K562 (cell line): Measurements from ENCODE around the gene SLC35D2. TPM values are rescaled to one million over a fixed set of nuclear protein-coding genes. Genes with fewer than 3 reads are reported as not detected.

ENCODE experiments used
- ATAC-seq: fragments of 200-7000 bp; cut with Tn5 transposase; 3 replicates; pipeline ENCODE4 v1.9.1; 2020; ENCODE audit warnings: moderate library complexity
- BruUV-seq: library from RNA; stranded (reverse); fragments of 400-500 nt; replicated peaks from 2 replicates; lab custom pipeline; 2021; lab: Mats Ljungman, UMichigan
- CTCF ChIA-PET: fragments of 300-600 bp; formaldehyde crosslinking; extraction: SDS; loops from one replicate; lab custom pipeline; 2021; ENCODE audit warnings: low intra/inter-chr PET ratio; lab: Yijun Ruan, JAX
- POLR2A ChIA-PET: fragments of 300-600, 350-650 bp; sonication (Branson Sonifier 250); formaldehyde crosslinking; extraction: SDS; loops from one replicate; lab custom pipeline; 2021; ENCODE audit warnings: antibody characterized with exemption, inconsistent platforms; lab: Yijun Ruan, JAX
- DNase-seq, 4 experiments: peaks; one replicate each; pipeline versions ENCODE4 v3.0.0 to v3.0.0-alpha.2; 2011 to 2018; ENCODE audit warnings: low spot score in 3 of 4, mixed read lengths in 3 of 4; ENCODE audit errors: extremely low read depth in 1 of 4
- FAIRE-seq: peaks from 2 replicates; lab custom pipeline; 2011; peaks lifted over from hg19 to GRCh38; lab: Jason Lieb, UNC
- H2AFZ ChIP-seq: 2 replicates; pipeline ENCODE4 v1.6.0; 2011; ENCODE audit warnings: low read depth, low read length, control low read depth, inconsistent platforms
- H3K27ac ChIP-seq: fragments of 200-600 bp; 3 replicates; pipeline ENCODE4 v1.8.0; 2011; ENCODE audit warnings: low read depth, mild to moderate bottlenecking, control low read depth, inconsistent platforms, low read length, moderate library complexity, mixed read lengths; ENCODE audit errors: extremely low read depth
- H3K27me3 ChIP-seq, 2 experiments: fragments of 300-600 bp in 1 of 2; 2 replicates in 1 of 2; 3 replicates in 1 of 2; pipeline versions ENCODE4 v1.6.0 to v1.8.0; 2011; ENCODE audit warnings: inconsistent platforms in 2 of 2, low read length in 2 of 2, mild to moderate bottlenecking in 1 of 2, mixed read lengths in 1 of 2, moderate library complexity in 1 of 2; ENCODE audit not compliant: control insufficient read depth in 2 of 2, insufficient read depth in 2 of 2
- H3K36me3 ChIP-seq: fragments of 300-600 bp; 3 replicates; pipeline ENCODE4 v1.8.0; 2011; ENCODE audit warnings: mild to moderate bottlenecking, low read length, inconsistent platforms; ENCODE audit not compliant: control insufficient read depth, insufficient read depth
- H3K4me1 ChIP-seq, 2 experiments: fragments of 200-600 bp in 1 of 2; replicated peaks in 1 of 2; 2 replicates in 1 of 2; 3 replicates in 1 of 2; pipeline versions ENCODE4 v1.5.1 to v1.8.0; 2011; ENCODE audit warnings: inconsistent platforms in 2 of 2, low read length in 2 of 2, mild to moderate bottlenecking in 1 of 2, mixed read lengths in 1 of 2, moderate library complexity in 1 of 2; ENCODE audit not compliant: control insufficient read depth in 2 of 2, insufficient read depth in 2 of 2
- H3K4me2 ChIP-seq: 2 replicates; pipeline ENCODE4 v1.6.1; 2011; ENCODE audit warnings: low read length, control low read depth, inconsistent platforms, mixed read lengths; ENCODE audit not compliant: insufficient read depth
- H3K4me3 ChIP-seq: fragments of 200-600 bp; sonication (generic), shearing (Covaris generic); 2 replicates; pipeline ENCODE4 v1.5.1; 2016; ENCODE audit warnings: control low read depth, inconsistent platforms
- H3K79me2 ChIP-seq: fragments of 200-600 bp; 3 replicates; pipeline ENCODE4 v1.8.0; 2011; ENCODE audit warnings: low read length, inconsistent platforms; ENCODE audit not compliant: control insufficient read depth, insufficient read depth
- H3K9ac ChIP-seq, 2 experiments: 2 replicates each; pipeline versions ENCODE4 v1.6.0 to v1.6.1; 2011; ENCODE audit warnings: low read depth in 2 of 2, low read length in 2 of 2, control low read depth in 1 of 2, inconsistent platforms in 1 of 2, mild to moderate bottlenecking in 1 of 2, mixed read lengths in 1 of 2; ENCODE audit not compliant: insufficient read depth in 1 of 2
- H3K9me1 ChIP-seq: one replicate; pipeline ENCODE4 v1.6.0; 2011; ENCODE audit warnings: inconsistent platforms, mild to moderate bottlenecking, low read length, moderate library complexity; ENCODE audit not compliant: control insufficient read depth, insufficient read depth
- H3K9me3 ChIP-seq: replicated peaks from 2 replicates; pipeline ENCODE4 v1.5.1; 2011; ENCODE audit warnings: low read depth, low read length, inconsistent platforms; ENCODE audit not compliant: control insufficient read depth, insufficient read depth
- H4K20me1 ChIP-seq: replicated peaks from 2 replicates; pipeline ENCODE4 v1.6.1; 2011; ENCODE audit warnings: low read length, inconsistent platforms, mixed read lengths; ENCODE audit not compliant: control insufficient read depth, insufficient read depth
- CBX8 ChIP-seq: fragments of 200-600 bp; sonication (generic); IDR thresholded peaks from 2 replicates; pipeline ENCODE4 v1.6.1; 2012; ENCODE audit warnings: borderline replicate concordance, mixed run types, low read depth, mild to moderate bottlenecking, moderate library complexity, mixed read lengths, low read length, control low read depth, inconsistent platforms; ENCODE audit not compliant: poor library complexity, severe bottlenecking; ENCODE audit errors: extremely low read depth
- DMBX1 ChIP-seq: fragments of 250-450 bp; sonication (Bioruptor Pico); IDR thresholded peaks from 2 replicates; pipeline ENCODE4 v1.8.0; 2022; ENCODE audit warnings: inconsistent platforms, mild to moderate bottlenecking, moderate library complexity, borderline replicate concordance
- GTF2A2 ChIP-seq: IDR thresholded peaks from 2 replicates; pipeline ENCODE4 v1.6.1; 2016; ENCODE audit warnings: mild to moderate bottlenecking, missing genetic modification characterization, missing compliant biosample characterization
- HDAC8 ChIP-seq: fragments of 450-650 bp; IDR thresholded peaks from 2 replicates; pipeline ENCODE4 v1.6.1; 2016; ENCODE audit warnings: mild to moderate bottlenecking, missing genetic modification characterization, moderate library complexity, missing compliant biosample characterization
- NBN ChIP-seq: fragments of 450-650 bp; IDR thresholded peaks from 2 replicates; pipeline ENCODE4 v1.6.1; 2016; ENCODE audit warnings: low read depth, mild to moderate bottlenecking
- NRF1 ChIP-seq, 2 experiments: fragments of 450-650 bp; IDR thresholded peaks in 1 of 2; conservative IDR thresholded peaks in 1 of 2; 2 replicates each; pipeline ENCODE4 v1.6.1; 2014; ENCODE audit warnings: mild to moderate bottlenecking in 2 of 2
- POLR2AphosphoS2 ChIP-seq: IDR thresholded peaks from 2 replicates; pipeline ENCODE4 v1.6.1; 2012; ENCODE audit warnings: low read length, improper control_type of control experiment
- SP1 ChIP-seq: sonication (generic); formaldehyde crosslinking; IDR thresholded peaks from 2 replicates; pipeline ENCODE4 v1.8.1; 2022; ENCODE audit warnings: mild to moderate bottlenecking, missing genetic modification reagents
- ZKSCAN1 ChIP-seq: fragments of 150-350 bp; IDR thresholded peaks from 2 replicates; pipeline ENCODE4 v1.6.1; 2016; ENCODE audit warnings: low read depth, low read length
- ZNF316 ChIP-seq: fragments of 450-650 bp; IDR thresholded peaks from 2 replicates; pipeline ENCODE4 v1.6.1; 2016
- ZNF408 ChIP-seq: fragments of 250-450 bp; sonication (Bioruptor Pico); IDR thresholded peaks from 2 replicates; pipeline ENCODE4 v1.4.0; 2020; ENCODE audit warnings: low read depth, mild to moderate bottlenecking, moderate library complexity
- ZNF766 ChIP-seq: fragments of 200-800 bp; sonication (Bioruptor generic); conservative IDR thresholded peaks from 2 replicates; pipeline ENCODE4 v1.6.1; 2016; ENCODE audit warnings: missing genetic modification characterization, missing compliant biosample characterization
- WGBS: fragments of 100-300 bp; shearing (Covaris generic); methylation state at CpG from one replicate; pipeline ENCODE4 v1.1.6; 2016; ENCODE audit warnings: low coverage, mixed read lengths; ENCODE audit not compliant: insufficient coverage; ENCODE audit errors: missing lambda C conversion rate; 5-methylcytosine and 5-hydroxymethylcytosine counted together
- in situ Hi-C: fragments of 300-500 bp; cut with MboI; formaldehyde crosslinking; loops from 4 replicates; pipeline ENCODE4 v1.15.0; 2018; ENCODE audit warnings: inconsistent platforms, mixed read lengths
- intact Hi-C: fragments of 100-400 bp; cut with micrococcal nuclease; formaldehyde crosslinking; loops from 2 replicates; pipeline ENCODE4 v1.14.2; 2022
- polyA plus RNA-seq, 8 experiments: library from polyadenylated mRNA; depleted of rRNA in 4 of 8; stranded (reverse) in 5 of 8; unstranded in 3 of 8; fragments of >200 nt; fragmentation: Nextera tagmentation in 2 of 8; fragmentation: Illumina TruSeq in 1 of 8; extraction: Ambion mirVana in 2 of 8; extraction: Trizol in 1 of 8; gene quantifications; 2 replicates each; pipeline versions ENCODE4 v1.2.1 to v1.2.3, GENCODE V29; 2011 to 2014; ENCODE audit warnings: inconsistent platforms in 1 of 8, missing spikeins in 1 of 8
- total RNA-seq, 7 experiments: library from RNA; depleted of rRNA in 6 of 7; stranded (reverse); fragments of >200 nt in 6 of 7; fragmentation: Illumina TruSeq in 2 of 7; extraction: Trizol in 2 of 7; gene quantifications; 2 replicates each; pipeline versions ENCODE4 v1.2.1 to v1.2.3, GENCODE V29; 2011 to 2021; ENCODE audit warnings: low replicate concordance in 1 of 7
- TF ChIP-seq, protein P1 (sequence below): IDR thresholded peaks from 2 replicates; pipeline ENCODE4 v1.6.1; 2011; ENCODE audit not compliant: insufficient read length; ENCODE audit errors: extremely low read depth

Gene SLC35D2
- total and polyA plus RNA-seq, 9 of the 15 experiments (the other 6 are each of a cell fraction or from before 2014, with no cell fraction given), result 2.9 to 14.9 (median 11.7) TPM

DNA sequence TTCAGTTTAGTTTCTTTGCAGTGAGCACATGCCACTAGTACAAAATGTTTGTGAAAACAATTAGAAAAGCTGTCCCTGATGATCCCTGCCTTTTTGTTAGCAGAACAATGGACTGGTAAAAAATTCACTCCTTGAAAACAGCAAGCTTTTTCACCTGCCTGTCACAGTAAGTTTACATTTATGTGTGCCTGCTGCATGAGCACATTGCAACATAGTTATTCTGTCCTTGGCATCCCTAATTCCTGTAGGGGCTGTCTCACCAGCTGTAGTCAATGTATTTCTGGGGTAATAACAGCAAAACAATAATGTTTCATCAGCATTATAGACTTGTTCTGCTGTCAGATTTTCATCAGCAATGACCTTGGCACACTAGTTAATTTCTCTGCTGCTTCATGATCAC, 46.2 kb upstream of the SLC35D2 start:
- no TSS peak for BruUV-seq
- H3K4me2 ChIP-seq, result no peak overlapping the region
- no peak for ATAC-seq
- H3K27ac ChIP-seq, result no peak overlapping the region
- H3K4me1 ChIP-seq, result peaks cover 0 to 5% of the 10 kb centered on the region in 2 experiments; a peak in 1 of 5 replicates
- intact Hi-C loops (no loop called here), in situ Hi-C loops (loop anchor here (25.0 kb wide), 1 partner anchor 233 kb away; the partner anchor contains the start of gene PRXL2C)
- peak overlapping the region; percentile 59; the same call in 1 of the 2 replicates for H2AFZ ChIP-seq
- TF ChIP-seq ZNF316 (peak; percentile 37), DMBX1 (no peak), SP1 (CRISPR knock-in tag) (no peak), POLR2AphosphoS2 (no peak), HDAC8 (no peak)
- POLR2A ChIA-PET, result no interaction called here
- no peak overlapping the region for H3K4me3 ChIP-seq
- no peak for FAIRE-seq
- DNase-seq, result no peak
- H3K27me3 ChIP-seq, result no peaks in the 10 kb centered on the region
- no peaks in the 10 kb centered on the region for H3K9me3 ChIP-seq
- no peaks in the 10 kb centered on the region for H3K79me2 ChIP-seq
- no peak overlapping the region for H3K9ac ChIP-seq
- no peaks in the 10 kb centered on the region for H3K36me3 ChIP-seq
- no peaks in the 10 kb centered on the region for H3K9me1 ChIP-seq
- H4K20me1 ChIP-seq, result no peaks in the 10 kb centered on the region
- CTCF ChIA-PET, result interaction anchor here (0.6 to 0.7 kb wide), 2 partner anchors 65 to 978 kb away, joined by 3 to 4 read pairs; no protein-coding TSS in a partner anchor

DNA sequence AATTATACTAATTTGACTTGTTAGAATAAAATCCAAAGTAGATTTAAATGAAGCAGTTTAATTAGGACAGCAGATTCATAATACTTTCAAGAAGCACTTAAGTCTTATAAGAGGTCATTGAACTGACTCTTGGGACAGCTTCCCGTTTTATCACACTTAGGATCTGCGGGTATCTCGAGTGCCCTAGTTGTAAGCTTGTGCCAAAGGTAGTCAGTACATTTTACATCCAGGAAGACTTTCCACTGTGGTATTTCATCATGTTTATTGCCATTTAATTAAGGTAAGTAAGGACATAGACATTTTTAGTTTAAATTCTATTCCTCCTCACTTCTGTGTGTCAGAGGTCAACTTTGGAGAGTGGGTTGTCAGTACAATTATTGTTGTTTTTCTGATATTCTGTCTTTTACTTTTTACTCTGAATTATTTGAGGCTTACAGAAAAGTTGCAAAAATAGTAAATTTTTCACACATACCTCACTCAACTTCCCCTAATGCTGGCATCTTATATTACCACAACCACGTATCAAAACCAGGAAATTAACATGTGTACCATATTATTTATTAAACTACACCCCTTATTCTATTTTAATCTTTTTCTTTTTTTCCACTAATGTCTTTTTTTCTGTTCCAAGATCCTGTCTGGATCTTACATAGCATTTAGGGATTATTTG, 42.1 kb upstream of the SLC35D2 start:
- peaks cover 0 to 24% of the 10 kb centered on the region in 2 experiments; a peak in 3 of 5 replicates for H3K4me1 ChIP-seq
- no peaks in the 10 kb centered on the region for H3K36me3 ChIP-seq
- FAIRE-seq, result no peak
- TF ChIP-seq NBN (no peak), ZNF408 (CRISPR knock-in tag) (no peak), CBX8 (no peak), NRF1 (conservative IDR thresholded peaks at IDR 0.05 in 1 of 2, IDR thresholded peaks at IDR 0.05 in 1 of 2) (no peak), ZKSCAN1 (no peak), GTF2A2 (tag) (no peak), ZNF766 (no peak)
- TF ChIP-seq, protein P1, sequence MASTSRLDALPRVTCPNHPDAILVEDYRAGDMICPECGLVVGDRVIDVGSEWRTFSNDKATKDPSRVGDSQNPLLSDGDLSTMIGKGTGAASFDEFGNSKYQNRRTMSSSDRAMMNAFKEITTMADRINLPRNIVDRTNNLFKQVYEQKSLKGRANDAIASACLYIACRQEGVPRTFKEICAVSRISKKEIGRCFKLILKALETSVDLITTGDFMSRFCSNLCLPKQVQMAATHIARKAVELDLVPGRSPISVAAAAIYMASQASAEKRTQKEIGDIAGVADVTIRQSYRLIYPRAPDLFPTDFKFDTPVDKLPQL, result no peak
- no peaks in the 10 kb centered on the region for H3K9me1 ChIP-seq
- intact Hi-C loops, result no loop called here
- no peak overlapping the region for H3K9ac ChIP-seq
- no peaks in the 10 kb centered on the region for H4K20me1 ChIP-seq
- H3K27ac ChIP-seq, result no peak overlapping the region
- CTCF ChIA-PET, result no interaction called here
- POLR2A ChIA-PET, result interaction anchor here (3.1 kb wide), 1 partner anchor 10 kb away, joined by 12 read pairs; no protein-coding TSS in a partner anchor
- DNase-seq, result no peak
- no peaks in the 10 kb centered on the region for H3K9me3 ChIP-seq
- no peak overlapping the region for H3K4me2 ChIP-seq
- no peak overlapping the region for H3K4me3 ChIP-seq
- no peak overlapping the region for H2AFZ ChIP-seq
- ATAC-seq, result no peak
- in situ Hi-C loops, result loop anchor here (25.0 kb wide), 1 partner anchor 237 kb away; the partner anchor contains the start of gene PRXL2C
- no peaks in the 10 kb centered on the region for H3K27me3 ChIP-seq
- BruUV-seq, result no TSS peak
- H3K79me2 ChIP-seq, result peaks cover 1% of the 10 kb centered on the region; the same call in 1 of the 3 replicates
- WGBS, result 58% methylated on average over 4 of the region's 4 CpGs
